ENCODE results near the gene NPFF. TPM values are rescaled to one million over a fixed set of nuclear protein-coding genes. Genes with fewer than 3 reads are reported as not detected.
A peak's percentile ranks its signal among the peaks of the same experiment; 100 is the strongest.

The NPFF gene
- total and polyA plus RNA-seq, 9 donors, result 0.49 to 2.5 (median 0.90) TPM; not detected in 1

DNA sequence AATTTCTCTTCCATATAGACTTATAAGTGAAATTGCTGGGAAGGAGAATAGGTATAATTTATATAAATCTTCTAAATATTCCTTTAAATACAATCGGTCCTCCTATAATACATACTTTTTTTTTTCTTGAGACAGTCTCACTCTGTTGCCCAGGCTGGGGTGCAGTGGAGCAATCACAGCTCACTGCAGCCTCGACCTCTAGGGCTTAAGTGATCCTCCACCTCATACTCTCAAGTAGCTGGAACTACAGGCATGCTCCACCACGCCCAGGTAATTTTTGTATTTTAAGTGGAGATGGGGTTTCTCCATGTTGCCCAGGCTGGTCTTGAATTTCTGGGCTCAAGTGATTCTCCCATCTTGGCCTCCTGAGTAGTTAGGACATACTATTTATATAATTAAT lies 29.7 kb upstream of the NPFF start:
- H3K27ac ChIP-seq (ENCODE audit: low read length), result no peak overlapping the region
- H3K9me3 ChIP-seq (replicated peaks; ENCODE audit: control insufficient read depth, low read depth, low read length), result no peaks in the 10 kb centered on the region
- WGBS (ENCODE audit: insufficient coverage), result no CpG with 5 or more reads among the region's 3 CpGs
- H3K4me3 ChIP-seq (ENCODE audit: low read length), result no peak overlapping the region
- no peak for DNase-seq
- H3K36me3 ChIP-seq (ENCODE audit: control insufficient read depth, insufficient read depth, low read length), result peaks cover 69% of the 10 kb centered on the region
- H3K27me3 ChIP-seq (ENCODE audit: control insufficient read depth, insufficient read depth, low read length), result no peaks in the 10 kb centered on the region
- no peaks in the 10 kb centered on the region for H3K4me1 ChIP-seq (ENCODE audit: control insufficient read depth, insufficient read depth, low read length)

DNA sequence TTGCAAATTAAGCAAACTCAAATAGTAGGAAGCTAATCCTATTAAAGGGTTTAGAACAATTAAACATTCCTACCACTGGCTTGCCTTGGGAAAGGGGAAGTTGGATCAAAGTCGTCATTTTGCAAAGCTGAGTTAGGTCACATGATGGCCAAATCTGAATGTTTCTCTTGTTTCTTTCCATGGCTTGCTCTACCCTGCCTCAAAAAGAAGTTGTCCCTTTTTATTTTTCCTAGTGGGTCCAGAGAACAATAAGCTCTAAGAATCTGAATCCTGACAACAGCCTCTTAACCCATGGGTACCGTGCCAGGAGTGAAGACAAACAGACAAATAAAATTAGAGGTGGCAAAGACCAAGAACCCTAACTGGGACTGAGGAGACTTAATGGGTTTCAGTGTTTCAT lies 26.2 kb upstream of the NPFF start:
- WGBS (ENCODE audit: insufficient coverage), result no CpG with 5 or more reads among the region's 2 CpGs
- H3K4me1 ChIP-seq (ENCODE audit: control insufficient read depth, insufficient read depth, low read length), result no peaks in the 10 kb centered on the region
- H3K4me3 ChIP-seq (ENCODE audit: low read length), result no peak overlapping the region
- no peaks in the 10 kb centered on the region for H3K27me3 ChIP-seq (ENCODE audit: control insufficient read depth, insufficient read depth, low read length)
- peak; percentile 25 for DNase-seq
- no peaks in the 10 kb centered on the region for H3K9me3 ChIP-seq (replicated peaks; ENCODE audit: control insufficient read depth, low read depth, low read length)
- H3K27ac ChIP-seq (ENCODE audit: low read length), result no peak overlapping the region
- H3K36me3 ChIP-seq (ENCODE audit: control insufficient read depth, insufficient read depth, low read length), result peaks cover 61% of the 10 kb centered on the region

DNA sequence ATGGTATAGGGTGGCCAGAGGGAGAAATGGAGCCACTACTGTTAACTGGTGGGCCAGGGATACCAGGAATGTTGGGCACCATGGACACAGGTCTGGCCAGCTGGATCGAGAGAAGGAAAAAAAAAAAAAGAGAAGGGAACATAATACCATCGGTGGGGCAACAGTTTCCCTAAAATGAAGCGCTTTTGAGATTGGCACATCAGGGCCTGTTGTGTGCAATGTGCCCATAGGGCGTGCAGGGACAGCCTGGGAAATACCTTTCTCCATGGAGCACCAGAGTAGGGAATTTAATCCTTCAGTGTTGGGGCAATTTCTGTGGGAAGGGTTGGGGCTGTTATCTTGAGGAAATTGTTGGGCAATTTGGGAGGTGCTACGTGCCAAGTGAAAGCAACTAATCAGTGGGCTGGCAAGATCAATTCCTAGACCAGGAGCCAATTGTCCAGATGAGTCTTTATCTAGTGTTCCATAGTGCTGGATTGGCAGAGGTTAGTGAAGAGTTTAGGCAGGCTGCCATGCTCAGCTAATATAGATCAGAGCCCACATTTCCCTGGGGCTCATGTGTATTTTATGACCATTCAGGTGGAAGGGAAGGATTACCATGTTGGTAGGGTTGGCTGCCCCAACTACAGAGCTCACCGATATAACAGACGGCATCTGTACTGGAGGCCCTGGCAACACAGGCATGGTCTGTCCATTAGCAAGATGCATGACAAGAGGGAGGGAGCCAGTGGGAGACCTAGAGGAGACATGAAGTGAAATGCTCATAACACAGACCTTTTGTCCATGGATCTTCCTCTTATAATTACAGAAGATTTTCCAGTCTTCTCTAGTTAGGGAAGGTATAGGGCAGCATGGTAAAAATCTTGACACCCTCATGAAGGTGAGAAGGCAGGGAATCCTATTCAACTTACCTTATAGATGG lies 25.5 kb upstream of the NPFF start:
- DNase-seq, result no peak
- WGBS (ENCODE audit: insufficient coverage), result 94% methylated on average over 5 of the region's 7 CpGs
- H3K27me3 ChIP-seq (ENCODE audit: control insufficient read depth, insufficient read depth, low read length), result no peaks in the 10 kb centered on the region
- no peaks in the 10 kb centered on the region for H3K9me3 ChIP-seq (replicated peaks; ENCODE audit: control insufficient read depth, low read depth, low read length)
- no peaks in the 10 kb centered on the region for H3K4me1 ChIP-seq (ENCODE audit: control insufficient read depth, insufficient read depth, low read length)
- no peak overlapping the region for H3K4me3 ChIP-seq (ENCODE audit: low read length)
- H3K36me3 ChIP-seq (ENCODE audit: control insufficient read depth, insufficient read depth, low read length), result peaks cover 56% of the 10 kb centered on the region
- H3K27ac ChIP-seq (ENCODE audit: low read length), result no peak overlapping the region

DNA sequence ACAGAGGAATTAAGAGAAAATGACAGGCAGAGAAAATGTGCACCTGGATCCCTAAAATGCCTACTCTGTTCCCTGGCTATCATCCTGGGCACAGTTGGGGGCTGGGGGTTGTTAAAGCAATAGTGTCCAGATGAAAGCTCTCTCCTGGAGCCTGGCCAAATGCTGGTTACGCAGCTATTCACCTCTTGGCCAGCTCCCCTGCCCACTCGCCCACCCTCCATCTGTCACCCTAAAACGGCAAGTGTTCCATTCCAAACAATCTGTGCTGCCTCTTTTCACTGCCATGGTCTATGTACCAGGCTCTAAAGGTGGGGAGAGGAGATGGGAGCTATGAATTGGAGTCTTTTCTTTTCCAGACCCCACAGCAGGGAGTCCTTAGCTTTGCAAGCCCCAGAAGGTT lies 24.7 kb upstream of the NPFF start:
- H3K4me3 ChIP-seq (ENCODE audit: low read length), result no peak overlapping the region
- 75% methylated on average over 3 of the region's 3 CpGs for WGBS (ENCODE audit: insufficient coverage)
- H3K4me1 ChIP-seq (ENCODE audit: control insufficient read depth, insufficient read depth, low read length), result no peaks in the 10 kb centered on the region
- H3K36me3 ChIP-seq (ENCODE audit: control insufficient read depth, insufficient read depth, low read length), result peaks cover 55% of the 10 kb centered on the region
- H3K27me3 ChIP-seq (ENCODE audit: control insufficient read depth, insufficient read depth, low read length), result no peaks in the 10 kb centered on the region
- H3K27ac ChIP-seq (ENCODE audit: low read length), result no peak overlapping the region
- DNase-seq, result no peak
- no peaks in the 10 kb centered on the region for H3K9me3 ChIP-seq (replicated peaks; ENCODE audit: control insufficient read depth, low read depth, low read length)

DNA sequence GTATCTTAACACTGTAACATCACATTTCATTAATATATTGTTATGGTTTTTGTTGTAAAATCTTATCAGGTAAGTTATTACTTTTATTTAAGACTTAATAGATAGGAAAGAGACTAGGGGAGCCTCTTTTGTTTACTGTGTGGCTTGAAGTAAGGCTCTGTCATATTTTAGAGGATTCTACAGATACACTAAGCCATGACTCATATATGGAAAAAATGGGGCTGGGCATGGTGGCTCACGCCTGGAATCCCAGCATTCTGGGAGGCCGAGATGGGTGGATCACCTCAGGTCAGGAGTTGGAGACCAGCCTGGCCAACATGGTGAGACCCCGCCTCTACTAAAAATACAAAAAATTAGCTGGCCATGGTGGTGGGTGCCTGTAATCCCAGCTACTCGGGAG lies 23.6 kb upstream of the NPFF start:
- 100% methylated on average over 1 of the region's 4 CpGs for WGBS (ENCODE audit: insufficient coverage)
- Histone ChIP-seq H3K4me1 (ENCODE audit: control insufficient read depth, insufficient read depth, low read length) (no peaks in the 10 kb centered on the region), H3K27me3 (ENCODE audit: control insufficient read depth, insufficient read depth, low read length) (no peaks in the 10 kb centered on the region), H3K4me3 (ENCODE audit: low read length) (no peak overlapping the region), H3K9me3 (replicated peaks; ENCODE audit: control insufficient read depth, low read depth, low read length) (no peaks in the 10 kb centered on the region), H3K27ac (ENCODE audit: low read length) (no peak overlapping the region), H3K36me3 (ENCODE audit: control insufficient read depth, insufficient read depth, low read length) (peaks cover 54% of the 10 kb centered on the region)
- no peak for DNase-seq

DNA sequence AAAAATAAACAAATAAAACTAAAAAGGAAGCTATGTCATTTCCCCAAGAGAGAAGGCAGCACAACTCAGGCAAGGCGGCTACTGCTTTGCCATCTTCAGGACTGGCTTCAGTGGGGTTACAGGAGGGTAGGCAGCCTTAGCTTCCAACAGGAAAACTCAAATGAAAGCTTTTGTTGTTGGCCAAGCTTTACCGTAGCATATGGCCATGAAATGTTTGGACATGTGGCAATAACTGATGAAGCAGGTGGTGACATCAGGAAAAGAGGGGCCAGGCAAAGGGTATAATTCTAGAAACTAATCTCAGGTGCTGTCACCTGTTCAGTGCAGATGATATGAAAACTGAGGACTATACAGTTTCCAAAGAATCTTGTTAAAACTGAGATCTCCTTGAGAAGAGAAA lies 22.8 kb upstream of the NPFF start:
- Histone ChIP-seq H3K36me3 (ENCODE audit: control insufficient read depth, insufficient read depth, low read length) (peaks cover 55% of the 10 kb centered on the region), H3K4me3 (ENCODE audit: low read length) (no peak overlapping the region), H3K9me3 (replicated peaks; ENCODE audit: control insufficient read depth, low read depth, low read length) (no peaks in the 10 kb centered on the region), H3K27me3 (ENCODE audit: control insufficient read depth, insufficient read depth, low read length) (no peaks in the 10 kb centered on the region), H3K27ac (ENCODE audit: low read length) (no peak overlapping the region), H3K4me1 (ENCODE audit: control insufficient read depth, insufficient read depth, low read length) (no peaks in the 10 kb centered on the region)
- no peak for DNase-seq
- WGBS (ENCODE audit: insufficient coverage), result 94% methylated on average over 2 of the region's 2 CpGs

DNA sequence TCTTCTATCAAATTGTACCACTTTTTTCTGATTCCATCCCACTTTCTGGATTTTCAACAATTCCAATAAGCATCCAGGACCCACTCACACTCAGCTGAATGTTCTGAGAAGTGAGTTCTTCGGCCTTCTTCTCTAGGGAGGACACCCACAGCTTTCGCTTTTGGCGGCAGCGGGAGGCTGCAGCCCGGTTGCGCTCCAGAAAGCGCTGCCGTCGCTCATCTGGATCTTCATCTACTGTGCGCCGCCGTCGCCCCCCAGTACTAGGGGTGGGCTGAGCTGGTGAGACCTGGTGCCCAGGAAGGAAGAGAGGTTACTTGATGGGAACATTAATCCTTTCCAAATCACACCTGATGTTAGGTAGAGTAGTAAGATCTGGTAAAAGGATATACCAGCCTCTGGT lies 17.2 kb upstream of the NPFF start:
- no peaks in the 10 kb centered on the region for H3K4me1 ChIP-seq (ENCODE audit: control insufficient read depth, insufficient read depth, low read length)
- 94% methylated on average over 7 of the region's 13 CpGs for whole genome bisulfite sequencing (ENCODE audit: insufficient coverage)
- no peaks in the 10 kb centered on the region for H3K27me3 ChIP-seq (ENCODE audit: control insufficient read depth, insufficient read depth, low read length)
- no peaks in the 10 kb centered on the region for H3K9me3 ChIP-seq (replicated peaks; ENCODE audit: control insufficient read depth, low read depth, low read length)
- H3K36me3 ChIP-seq (ENCODE audit: control insufficient read depth, insufficient read depth, low read length), result peaks cover 52% of the 10 kb centered on the region
- H3K4me3 ChIP-seq (ENCODE audit: low read length), result no peak overlapping the region
- no peak for DNase-seq
- no peak overlapping the region for H3K27ac ChIP-seq (ENCODE audit: low read length)

DNA sequence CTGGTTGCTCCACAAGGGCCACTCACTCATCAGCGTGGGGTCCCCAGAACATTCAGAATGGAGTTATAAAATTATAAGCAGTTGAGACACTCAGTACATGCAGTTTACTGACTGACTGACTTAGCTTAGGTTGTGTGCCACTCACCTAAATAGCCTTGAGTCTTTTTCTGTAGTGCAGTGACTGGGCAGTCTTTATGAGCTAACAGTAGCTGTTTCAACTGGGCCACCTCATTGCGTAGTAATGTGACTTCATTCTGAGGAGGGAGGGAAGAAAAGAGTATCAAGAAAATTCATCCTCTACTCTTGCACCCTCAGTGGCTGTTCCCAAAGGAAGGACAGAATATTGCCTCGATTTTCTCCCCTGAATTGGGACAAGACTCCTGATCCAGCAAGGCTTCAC lies 15.8 kb upstream of the NPFF start:
- no CpG with 5 or more reads among the region's 3 CpGs for WGBS (ENCODE audit: insufficient coverage)
- H3K27ac ChIP-seq (ENCODE audit: low read length), result no peak overlapping the region
- no peak overlapping the region for H3K4me3 ChIP-seq (ENCODE audit: low read length)
- no peaks in the 10 kb centered on the region for H3K27me3 ChIP-seq (ENCODE audit: control insufficient read depth, insufficient read depth, low read length)
- no peaks in the 10 kb centered on the region for H3K9me3 ChIP-seq (replicated peaks; ENCODE audit: control insufficient read depth, low read depth, low read length)
- peaks cover 57% of the 10 kb centered on the region for H3K36me3 ChIP-seq (ENCODE audit: control insufficient read depth, insufficient read depth, low read length)
- DNase-seq, result no peak
- no peaks in the 10 kb centered on the region for H3K4me1 ChIP-seq (ENCODE audit: control insufficient read depth, insufficient read depth, low read length)

DNA sequence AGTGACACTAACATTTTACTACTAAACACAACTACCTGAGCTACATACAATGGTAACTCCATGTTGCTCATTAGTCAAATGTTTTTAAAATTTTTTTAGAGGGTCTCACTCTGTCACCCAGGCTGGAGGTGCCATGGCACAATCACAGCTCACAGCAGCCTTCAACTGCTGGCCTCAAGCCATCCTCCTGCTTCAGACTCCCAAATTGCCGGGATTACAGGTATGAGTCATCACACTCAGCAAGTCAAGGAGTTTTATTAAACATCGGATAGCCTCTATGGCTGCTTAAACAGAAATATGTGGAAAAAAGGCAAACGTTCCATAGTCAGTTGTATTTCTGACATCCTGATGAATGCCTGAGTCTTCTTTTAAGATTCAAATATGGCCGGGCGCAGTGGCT lies 11.1 kb upstream of the NPFF start:
- H3K36me3 ChIP-seq (ENCODE audit: control insufficient read depth, insufficient read depth, low read length), result peaks cover 71% of the 10 kb centered on the region
- no peak overlapping the region for H3K27ac ChIP-seq (ENCODE audit: low read length)
- 89% methylated on average over 5 of the region's 5 CpGs for WGBS (ENCODE audit: insufficient coverage)
- H3K27me3 ChIP-seq (ENCODE audit: control insufficient read depth, insufficient read depth, low read length), result no peaks in the 10 kb centered on the region
- no peaks in the 10 kb centered on the region for H3K4me1 ChIP-seq (ENCODE audit: control insufficient read depth, insufficient read depth, low read length)
- no peak overlapping the region for H3K4me3 ChIP-seq (ENCODE audit: low read length)
- H3K9me3 ChIP-seq (replicated peaks; ENCODE audit: control insufficient read depth, low read depth, low read length), result no peaks in the 10 kb centered on the region
- no peak for DNase-seq

DNA sequence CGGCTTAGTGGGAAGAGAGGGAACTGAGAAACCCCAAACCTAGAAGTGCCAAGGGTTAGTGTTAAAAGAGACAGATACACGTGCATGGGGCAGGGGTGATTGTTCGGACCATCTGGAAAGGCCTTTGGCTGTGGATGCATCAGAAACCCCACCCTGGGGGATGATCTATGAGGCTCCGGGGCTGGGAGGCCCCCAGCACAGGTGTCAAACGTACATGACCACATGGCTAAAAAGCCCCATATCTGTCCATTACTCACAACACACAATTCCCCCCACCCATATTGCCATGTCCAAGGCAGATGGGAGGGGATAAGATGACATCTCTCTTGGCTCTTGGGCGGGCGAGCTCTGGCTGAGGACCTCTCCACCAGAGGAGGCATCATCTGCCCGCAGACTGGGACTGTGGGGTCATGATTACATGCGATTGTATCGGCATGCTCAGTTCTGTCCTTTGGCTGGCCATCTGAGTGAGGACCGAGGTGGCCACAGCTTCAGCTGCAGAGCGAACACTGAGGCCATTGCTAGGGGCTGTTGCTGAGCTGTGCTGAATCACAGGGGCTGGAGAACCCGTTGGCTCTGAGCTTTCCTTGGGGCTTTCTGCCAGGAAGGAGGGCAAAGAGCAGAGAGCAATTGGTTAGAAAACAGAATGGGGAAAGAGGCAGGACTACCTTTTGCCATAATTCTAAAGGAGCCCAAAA lies 9.6 kb upstream of the NPFF start:
- Histone ChIP-seq H3K9me3 (replicated peaks; ENCODE audit: control insufficient read depth, low read depth, low read length) (no peaks in the 10 kb centered on the region), H3K27ac (ENCODE audit: low read length) (no peak overlapping the region), H3K4me1 (ENCODE audit: control insufficient read depth, insufficient read depth, low read length) (no peaks in the 10 kb centered on the region), H3K4me3 (ENCODE audit: low read length) (no peak overlapping the region), H3K36me3 (ENCODE audit: control insufficient read depth, insufficient read depth, low read length) (peaks cover 72% of the 10 kb centered on the region), H3K27me3 (ENCODE audit: control insufficient read depth, insufficient read depth, low read length) (no peaks in the 10 kb centered on the region)
- no peak for DNase-seq
- 93% methylated on average over 11 of the region's 13 CpGs for WGBS (ENCODE audit: insufficient coverage)

Measured in muscle of leg (tissue), 11 donors.